Measurements from ENCODE around the gene PEX10.

The PEX10 gene

DNA sequence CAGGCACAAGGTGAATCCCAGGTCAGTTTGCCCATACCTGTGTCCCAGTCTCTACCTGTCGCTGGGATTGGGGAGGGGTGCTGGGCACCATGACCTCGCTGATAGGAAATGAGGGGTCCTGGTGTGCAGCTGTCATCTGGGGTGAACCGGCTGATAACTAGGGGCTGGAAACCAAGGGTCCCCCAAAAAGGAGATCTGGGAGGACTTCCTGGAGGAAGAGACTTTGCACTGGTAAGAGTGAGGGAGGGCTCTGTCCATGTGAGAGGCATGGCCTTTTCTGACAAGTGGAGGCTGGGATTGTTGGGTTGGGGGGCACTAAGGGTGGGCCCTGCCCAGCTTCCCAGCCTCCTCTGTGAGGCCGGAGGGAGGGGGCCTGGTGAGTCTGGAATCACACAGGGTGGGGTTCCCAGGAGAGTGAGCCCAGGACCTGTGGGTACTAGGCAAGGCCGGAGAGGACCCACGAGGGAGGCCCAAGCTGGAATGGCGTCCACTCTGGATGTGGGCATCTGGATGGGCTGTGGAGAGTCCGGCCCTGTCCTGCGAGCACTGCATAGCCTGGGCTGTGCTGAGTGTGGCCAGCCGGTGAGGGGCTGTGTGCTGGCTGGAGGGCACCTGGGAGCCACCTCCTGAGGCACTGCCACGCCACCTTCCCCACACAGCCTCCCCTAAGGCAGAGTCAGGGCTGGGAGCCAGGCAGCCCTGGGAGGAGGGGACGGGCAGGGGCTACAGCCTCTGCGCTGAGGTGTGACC, 4.9 kb upstream of the PEX10 start:
- H3K4me3 ChIP-seq (ENCODE audit: low read length, poor library complexity, severe bottlenecking) = peak overlapping the region; percentile 86
- peak overlapping the region; percentile 87 for H3K9ac ChIP-seq (ENCODE audit: low read depth, low read length, poor library complexity, severe bottlenecking)
- H3K4me2 ChIP-seq (ENCODE audit: low read depth, low read length, poor library complexity, severe bottlenecking) = peak overlapping the region; percentile 90
- no peaks in the 10 kb centered on the region for H3K9me2 ChIP-seq (replicated peaks; ENCODE audit: low read depth, low read length)
- no peaks in the 10 kb centered on the region for H3K36me3 ChIP-seq (ENCODE audit: insufficient read depth, low read length)
- H3K4me1 ChIP-seq (ENCODE audit: insufficient read depth, low read length, poor library complexity, severe bottlenecking) = peaks cover 42% of the 10 kb centered on the region
- H3K79me2 ChIP-seq (ENCODE audit: insufficient read depth, low read length) = peaks cover 23% of the 10 kb centered on the region
- H3F3A ChIP-seq (ENCODE audit: low read depth) = no peaks in the 10 kb centered on the region
- H4K20me1 ChIP-seq (ENCODE audit: insufficient read depth, low read length, poor library complexity, severe bottlenecking) = no peaks in the 10 kb centered on the region
- no peak overlapping the region for H2AFZ ChIP-seq (ENCODE audit: low read length)
- no peaks in the 10 kb centered on the region for H3K9me3 ChIP-seq (ENCODE audit: insufficient read depth, low read depth, low read length)
- H3K27me3 ChIP-seq (ENCODE audit: insufficient read depth, low read length, poor library complexity, severe bottlenecking) = no peaks in the 10 kb centered on the region
- TF ChIP-seq EZH2phosphoT487 (IDR thresholded peaks at IDR 0.05; ENCODE audit: borderline replicate concordance) = no peak
- TF ChIP-seq, protein P1, sequence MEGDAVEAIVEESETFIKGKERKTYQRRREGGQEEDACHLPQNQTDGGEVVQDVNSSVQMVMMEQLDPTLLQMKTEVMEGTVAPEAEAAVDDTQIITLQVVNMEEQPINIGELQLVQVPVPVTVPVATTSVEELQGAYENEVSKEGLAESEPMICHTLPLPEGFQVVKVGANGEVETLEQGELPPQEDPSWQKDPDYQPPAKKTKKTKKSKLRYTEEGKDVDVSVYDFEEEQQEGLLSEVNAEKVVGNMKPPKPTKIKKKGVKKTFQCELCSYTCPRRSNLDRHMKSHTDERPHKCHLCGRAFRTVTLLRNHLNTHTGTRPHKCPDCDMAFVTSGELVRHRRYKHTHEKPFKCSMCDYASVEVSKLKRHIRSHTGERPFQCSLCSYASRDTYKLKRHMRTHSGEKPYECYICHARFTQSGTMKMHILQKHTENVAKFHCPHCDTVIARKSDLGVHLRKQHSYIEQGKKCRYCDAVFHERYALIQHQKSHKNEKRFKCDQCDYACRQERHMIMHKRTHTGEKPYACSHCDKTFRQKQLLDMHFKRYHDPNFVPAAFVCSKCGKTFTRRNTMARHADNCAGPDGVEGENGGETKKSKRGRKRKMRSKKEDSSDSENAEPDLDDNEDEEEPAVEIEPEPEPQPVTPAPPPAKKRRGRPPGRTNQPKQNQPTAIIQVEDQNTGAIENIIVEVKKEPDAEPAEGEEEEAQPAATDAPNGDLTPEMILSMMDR (conservative IDR thresholded peaks at IDR 0.05; ENCODE audit: low read length) = no peak

DNA sequence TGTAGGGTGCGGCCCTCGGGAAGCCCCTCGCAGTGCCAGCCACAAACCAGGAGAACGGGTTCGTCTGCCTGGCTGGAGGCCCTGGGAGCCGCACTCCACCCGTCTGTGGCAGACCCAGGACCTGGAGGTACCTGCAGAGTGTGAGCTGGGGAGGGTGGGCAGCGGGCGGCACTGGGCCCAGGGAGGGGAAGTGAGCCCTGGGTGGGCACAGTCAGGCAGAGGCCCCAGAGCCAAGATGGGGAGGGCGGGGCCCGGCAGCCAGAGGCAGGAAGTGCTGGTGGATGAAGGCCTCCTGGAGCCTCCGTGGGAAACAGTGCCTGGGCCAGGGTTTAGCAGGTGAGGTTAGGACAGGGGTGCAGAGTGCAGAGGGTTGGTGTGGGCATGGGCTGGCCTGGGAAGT, 4.0 kb upstream of the PEX10 start:
- TF ChIP-seq, protein P1 (conservative IDR thresholded peaks at IDR 0.05; ENCODE audit: low read length) = no peak
- no peak for TF ChIP-seq EZH2phosphoT487 (IDR thresholded peaks at IDR 0.05; ENCODE audit: borderline replicate concordance)
- Histone ChIP-seq H3K9ac (ENCODE audit: low read depth, low read length, poor library complexity, severe bottlenecking) (peak overlapping the region; percentile 87), H3K79me2 (ENCODE audit: insufficient read depth, low read length) (peaks cover 31% of the 10 kb centered on the region), H3K4me2 (ENCODE audit: low read depth, low read length, poor library complexity, severe bottlenecking) (peak overlapping the region; percentile 90), H2AFZ (ENCODE audit: low read length) (peak overlapping the region; percentile 2; the same call in 1 of the 2 replicates), H3K4me1 (ENCODE audit: insufficient read depth, low read length, poor library complexity, severe bottlenecking) (peaks cover 42% of the 10 kb centered on the region), H3F3A (ENCODE audit: low read depth) (no peaks in the 10 kb centered on the region), H4K20me1 (ENCODE audit: insufficient read depth, low read length, poor library complexity, severe bottlenecking) (no peaks in the 10 kb centered on the region), H3K36me3 (ENCODE audit: insufficient read depth, low read length) (no peaks in the 10 kb centered on the region), H3K27me3 (ENCODE audit: insufficient read depth, low read length, poor library complexity, severe bottlenecking) (no peaks in the 10 kb centered on the region), H3K9me3 (ENCODE audit: insufficient read depth, low read depth, low read length) (no peaks in the 10 kb centered on the region), H3K9me2 (replicated peaks; ENCODE audit: low read depth, low read length) (no peaks in the 10 kb centered on the region), H3K4me3 (ENCODE audit: low read length, poor library complexity, severe bottlenecking) (peak overlapping the region; percentile 86)

DNA sequence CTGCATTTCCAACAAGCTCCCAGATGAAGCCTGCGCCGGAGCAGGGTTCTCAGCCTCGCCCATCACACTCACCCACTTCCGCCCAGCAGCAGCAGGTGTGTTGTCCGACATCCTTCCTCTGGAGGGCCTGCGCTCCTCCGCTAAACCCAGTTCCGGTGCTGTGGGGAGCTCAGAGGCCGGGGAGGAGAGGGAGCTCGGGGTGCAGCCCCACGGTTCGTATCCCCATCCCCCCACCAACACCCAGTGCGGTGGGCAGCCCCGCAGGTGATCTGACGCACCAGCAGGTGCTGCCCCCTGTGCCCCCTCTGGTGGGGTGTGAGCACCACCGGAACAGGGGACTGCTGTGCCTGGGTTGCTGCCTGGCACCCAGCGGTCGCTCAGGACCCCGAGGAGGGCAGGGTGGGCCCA, 3.4 kb upstream of the PEX10 start:
- TF ChIP-seq, protein P1 (conservative IDR thresholded peaks at IDR 0.05; ENCODE audit: low read length) = peak; percentile 34
- TF ChIP-seq EZH2phosphoT487 (IDR thresholded peaks at IDR 0.05; ENCODE audit: borderline replicate concordance) = no peak
- Histone ChIP-seq H2AFZ (ENCODE audit: low read length) (peak overlapping the region; percentile 2), H3K36me3 (ENCODE audit: insufficient read depth, low read length) (no peaks in the 10 kb centered on the region), H3K4me3 (ENCODE audit: low read length, poor library complexity, severe bottlenecking) (peak overlapping the region; percentile 86), H3K79me2 (ENCODE audit: insufficient read depth, low read length) (peaks cover 31% of the 10 kb centered on the region), H3F3A (ENCODE audit: low read depth) (no peaks in the 10 kb centered on the region), H3K9me2 (replicated peaks; ENCODE audit: low read depth, low read length) (no peaks in the 10 kb centered on the region), H3K4me2 (ENCODE audit: low read depth, low read length, poor library complexity, severe bottlenecking) (peak overlapping the region; percentile 90), H4K20me1 (ENCODE audit: insufficient read depth, low read length, poor library complexity, severe bottlenecking) (no peaks in the 10 kb centered on the region), H3K9ac (ENCODE audit: low read depth, low read length, poor library complexity, severe bottlenecking) (peak overlapping the region; percentile 87), H3K27me3 (ENCODE audit: insufficient read depth, low read length, poor library complexity, severe bottlenecking) (no peaks in the 10 kb centered on the region), H3K9me3 (ENCODE audit: insufficient read depth, low read depth, low read length) (no peaks in the 10 kb centered on the region), H3K4me1 (ENCODE audit: insufficient read depth, low read length, poor library complexity, severe bottlenecking) (peaks cover 42% of the 10 kb centered on the region)

Measured in Loucy (cell line).